C4-2B (cell line): Measurements from ENCODE around the gene CHP1.
"Not testable (repeated sequence)": the region's sequence is repeated elsewhere in the genome, so short reads cannot be mapped to it uniquely, and the experiment has no call there.

Experiments used
- H3K27ac ChIP-seq: fragments of 450-650 bp; 2 replicates; pipeline ENCODE4 v1.5.1; 2017
- CTCF ChIP-seq: fragments of 450-650 bp; conservative IDR thresholded peaks from 2 replicates; pipeline ENCODE4 v1.5.1; 2017; ENCODE audit warnings: mild to moderate bottlenecking
- ZFX ChIP-seq: fragments of 450-650 bp; IDR thresholded peaks from 2 replicates; pipeline ENCODE4 v1.6.1; 2017

Gene CHP1

GRCh38 chr15:41258750-41259471, 27.8 kb downstream of the CHP1 start:
- peak overlapping the region; percentile 46; the same call in 1 of the 2 replicates for H3K27ac ChIP-seq
- TF ChIP-seq ZFX, result no peak
- TF ChIP-seq CTCF, result no peak

- H3K27ac ChIP-seq, result peak overlapping the region; percentile 46
These were observed 28.6 kb downstream of the CHP1 start for GRCh38 chr15:41259546-41260189.

DNA sequence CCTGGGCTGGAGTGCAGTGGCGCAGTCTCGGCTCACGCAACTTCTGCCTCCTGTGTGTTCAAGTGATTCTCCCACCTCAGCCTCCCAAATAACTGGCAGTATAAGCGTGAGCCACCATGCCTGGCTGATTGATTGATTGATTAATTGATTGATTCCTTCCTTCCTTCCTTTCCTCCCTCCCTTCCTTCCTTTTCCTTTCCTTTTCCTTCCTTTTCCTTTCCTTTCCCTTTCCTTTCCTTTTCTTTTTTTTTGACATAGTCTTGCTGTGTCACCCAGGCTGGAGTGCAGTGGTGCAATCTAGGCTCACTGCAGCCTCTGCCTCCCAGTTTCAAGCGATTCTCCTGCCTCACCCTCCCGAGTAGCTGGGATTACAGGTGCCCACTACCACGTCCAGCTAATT, 29.9 kb downstream of the CHP1 start:
- H3K27ac ChIP-seq, result not testable (repeated sequence)

More at GRCh38 chr15:41259546-41260189, 28.6 kb downstream of the CHP1 start:
- no peak for TF ChIP-seq CTCF
- TF ChIP-seq ZFX, result no peak

- H3K27ac ChIP-seq, result no peak overlapping the region
- no peak for TF ChIP-seq ZFX
- TF ChIP-seq CTCF, result no peak
These were observed 31.5 kb downstream of the CHP1 start for GRCh38 chr15:41262571-41262970.

- no peak overlapping the region for H3K27ac ChIP-seq
- TF ChIP-seq CTCF (no peak), ZFX (no peak)
These were observed 32.9 kb downstream of the CHP1 start for GRCh38 chr15:41263891-41264351.

- H3K27ac ChIP-seq, result no peak overlapping the region
- no peak for TF ChIP-seq CTCF
- no peak for TF ChIP-seq ZFX
These were observed 38.8 kb downstream of the CHP1 start for GRCh38 chr15:41269887-41270286.

- H3K27ac ChIP-seq, result no peak overlapping the region
- TF ChIP-seq CTCF (no peak), ZFX (no peak)
These were observed 45.8 kb downstream of the CHP1 start for GRCh38 chr15:41276831-41277230.
